GM19455 (cell line): ENCODE results near the gene TRIO.

ENCODE experiments used
- ATAC-seq: cut with Tn5 transposase; IDR thresholded peaks from one replicate; pipeline ENCODE4 v1.9.1; 2021; ENCODE audit not compliant: unreplicated experiment

The TRIO gene

DNA sequence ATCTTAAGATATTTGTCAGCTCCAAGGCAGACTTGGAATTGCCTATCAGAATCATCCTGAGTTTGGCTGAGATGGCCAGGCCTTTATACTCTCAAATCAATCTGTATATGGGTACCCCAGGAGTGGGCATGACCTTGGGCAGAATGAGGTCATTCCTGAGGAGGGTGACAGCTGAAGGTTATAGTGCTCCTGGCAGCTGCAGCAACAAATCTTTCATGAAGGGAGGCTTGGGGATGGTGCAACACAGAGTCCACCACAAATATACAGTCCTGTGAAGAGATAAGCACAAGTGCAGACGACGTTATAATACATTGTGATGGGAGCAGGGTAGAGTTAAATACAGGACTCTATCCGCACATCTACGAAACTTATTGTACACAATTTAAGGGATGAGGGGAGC lies 21.1 kb upstream of the TRIO start:
- no peak for ATAC-seq

DNA sequence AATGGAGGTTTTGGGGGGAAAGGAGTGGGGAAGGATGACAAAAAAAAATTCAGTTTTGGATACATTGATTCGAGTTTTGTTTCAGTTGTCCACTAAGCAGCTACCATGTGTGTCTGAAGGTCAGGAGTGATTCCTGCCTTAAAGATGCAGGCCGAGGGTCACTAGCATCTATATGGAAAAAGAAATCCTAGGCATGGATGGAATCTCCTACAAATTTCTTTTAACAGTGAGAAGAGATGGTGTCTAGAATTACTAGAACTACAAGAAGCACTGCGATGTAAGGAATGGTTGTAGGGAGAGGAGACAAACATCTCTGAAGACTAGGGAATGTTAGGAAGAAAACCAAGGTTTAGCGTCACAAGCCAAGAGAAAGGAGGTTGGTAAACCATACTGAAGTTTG lies 19.6 kb upstream of the TRIO start:
- no peak for ATAC-seq

DNA sequence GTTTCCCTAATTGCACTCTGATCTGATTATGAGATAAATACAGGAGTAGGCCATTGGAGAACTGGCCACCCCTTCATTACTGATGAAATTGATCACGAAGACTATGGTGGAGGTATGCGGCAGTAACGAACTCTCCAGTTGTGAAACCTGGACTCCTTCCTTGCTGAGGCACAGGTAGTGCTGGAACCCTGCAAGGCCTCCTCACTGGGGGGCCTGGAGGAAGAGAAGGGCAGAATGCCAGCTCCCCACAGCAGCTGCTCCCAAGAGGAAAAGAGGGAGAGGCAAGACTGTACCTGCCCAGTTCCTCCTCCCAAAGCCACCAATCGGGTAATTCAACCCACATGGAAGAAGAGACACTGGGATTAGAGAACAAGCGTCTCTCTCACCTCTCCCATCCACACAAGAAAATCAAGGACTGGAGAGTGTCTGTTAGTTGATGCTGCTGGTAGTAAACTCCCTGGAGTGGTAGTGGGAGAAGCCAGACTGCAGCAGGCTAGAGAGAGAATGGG lies 19.1 kb upstream of the TRIO start:
- ATAC-seq: no peak

DNA sequence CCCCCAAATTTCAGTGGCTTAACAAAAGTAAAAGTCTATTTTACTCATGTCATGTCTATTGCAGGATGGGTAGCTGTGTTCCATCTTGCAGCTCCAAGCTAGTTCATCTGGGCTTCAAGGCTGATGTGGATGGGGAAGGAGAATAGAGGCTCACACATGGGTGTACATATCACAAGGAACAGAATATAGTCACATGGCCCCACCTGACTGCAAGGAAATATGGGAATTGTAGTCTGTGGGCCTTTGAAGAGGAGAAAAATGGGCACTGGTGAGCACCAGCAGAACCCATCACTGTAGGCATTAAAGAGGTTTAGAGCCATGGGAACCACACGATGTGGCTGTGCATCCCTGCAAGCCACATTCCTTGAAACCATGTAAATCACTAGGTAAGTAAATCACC lies 17.9 kb upstream of the TRIO start:
- no peak for ATAC-seq

DNA sequence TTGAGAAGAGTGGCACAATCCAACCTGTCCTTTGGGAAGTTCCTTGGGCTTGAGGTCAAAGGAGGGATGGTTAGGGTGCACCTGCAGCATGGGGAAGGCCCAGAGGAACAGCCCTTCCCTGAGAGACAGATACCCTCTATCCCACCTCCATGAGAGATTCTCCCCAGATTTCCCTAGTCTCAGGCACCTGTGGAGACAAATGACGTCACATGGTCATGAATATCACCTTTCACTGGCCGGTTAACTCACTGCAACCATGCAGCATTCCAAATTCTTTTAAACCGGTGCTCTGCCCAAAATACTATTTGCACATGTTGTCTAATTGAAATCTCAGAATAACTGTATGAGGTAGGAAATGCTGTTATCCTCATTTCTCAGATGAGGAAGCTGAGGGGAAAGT lies 15.6 kb upstream of the TRIO start:
- no peak for ATAC-seq

DNA sequence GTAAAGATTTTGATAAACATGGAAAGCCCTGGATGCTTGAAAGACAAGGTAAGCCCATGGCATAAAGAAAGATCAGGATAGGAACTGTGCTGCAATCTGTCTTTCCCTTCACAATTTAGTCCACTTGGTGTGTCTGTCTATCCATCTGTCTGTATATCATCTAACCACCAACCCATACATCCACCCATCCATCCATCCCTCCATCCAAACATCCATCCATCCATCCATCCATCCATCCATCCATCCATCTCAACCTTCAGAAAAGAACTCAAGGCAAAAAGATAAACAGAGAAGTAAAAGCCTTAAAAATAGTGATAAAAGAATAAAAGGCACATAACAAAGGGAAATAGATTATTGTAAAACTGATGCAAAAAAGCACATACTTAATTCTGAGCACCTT lies 15.1 kb upstream of the TRIO start:
- no peak for ATAC-seq

DNA sequence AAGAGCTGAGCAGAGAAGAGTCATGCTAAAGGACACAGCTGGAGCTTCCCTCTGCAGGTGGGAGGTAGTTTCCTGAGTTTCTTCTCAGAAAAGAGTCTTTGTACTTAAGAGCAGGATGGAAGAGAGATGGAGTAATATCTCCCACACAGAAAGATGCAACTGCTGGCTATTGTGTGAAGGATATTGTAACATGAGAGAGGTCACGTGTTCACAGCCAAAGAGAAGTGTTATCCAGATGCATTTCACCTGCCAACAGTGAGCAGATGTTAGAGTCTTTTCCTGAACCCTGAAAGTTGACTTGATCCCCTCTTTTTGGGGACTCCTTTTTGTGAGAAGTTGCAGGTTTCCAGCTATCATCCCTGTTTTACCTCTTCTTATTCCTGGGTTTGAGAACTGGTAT lies 14.0 kb upstream of the TRIO start:
- no peak for ATAC-seq

DNA sequence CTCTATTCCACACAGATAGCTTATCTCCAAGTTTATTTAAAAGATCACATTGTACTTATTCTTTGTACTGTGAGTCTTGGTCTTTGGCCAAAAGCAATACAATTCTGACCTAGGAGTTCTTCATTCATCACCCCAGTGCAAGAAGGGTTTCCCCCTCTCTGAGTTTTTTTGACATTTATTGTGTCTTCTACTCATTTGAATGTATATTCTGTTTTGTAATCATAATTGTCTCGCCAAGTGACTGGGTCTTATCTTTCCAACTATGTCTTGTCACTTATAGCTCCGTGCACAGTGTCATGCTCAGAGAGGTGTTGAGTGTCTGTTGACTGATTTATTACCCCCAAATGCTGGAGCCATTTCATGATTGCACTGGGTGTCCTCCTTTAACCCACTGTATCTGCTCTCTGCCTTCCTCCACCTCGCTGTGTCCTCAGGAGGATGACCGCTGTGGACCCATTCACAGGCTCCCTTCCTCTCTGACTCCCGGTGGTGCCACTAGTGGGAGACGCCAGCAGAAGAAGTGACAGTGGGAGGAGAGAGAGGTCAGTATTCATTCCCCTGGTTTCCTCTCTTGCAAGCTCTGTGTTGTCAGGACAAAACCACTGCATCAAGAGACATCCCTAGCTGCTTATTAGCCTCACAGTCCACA lies 11.2 kb upstream of the TRIO start:
- no peak for ATAC-seq

DNA sequence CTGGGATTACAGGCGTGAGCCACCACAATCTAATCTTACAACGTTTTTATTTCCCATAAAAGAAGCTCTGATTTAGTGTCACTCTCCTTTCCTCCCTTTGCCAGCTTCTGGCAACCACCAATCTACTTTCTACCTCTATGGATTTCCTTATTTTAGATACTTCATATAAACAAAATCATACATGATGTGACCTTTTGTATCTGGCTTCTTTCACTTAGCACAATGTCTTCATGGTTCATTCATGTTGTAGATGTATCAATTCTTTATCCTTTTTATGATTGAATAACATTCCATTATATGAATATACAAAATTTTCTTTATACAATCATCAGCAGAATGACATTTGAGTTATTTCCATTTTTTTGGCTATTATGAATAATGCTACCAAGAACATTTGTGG lies 9.7 kb upstream of the TRIO start:
- ATAC-seq: no peak

DNA sequence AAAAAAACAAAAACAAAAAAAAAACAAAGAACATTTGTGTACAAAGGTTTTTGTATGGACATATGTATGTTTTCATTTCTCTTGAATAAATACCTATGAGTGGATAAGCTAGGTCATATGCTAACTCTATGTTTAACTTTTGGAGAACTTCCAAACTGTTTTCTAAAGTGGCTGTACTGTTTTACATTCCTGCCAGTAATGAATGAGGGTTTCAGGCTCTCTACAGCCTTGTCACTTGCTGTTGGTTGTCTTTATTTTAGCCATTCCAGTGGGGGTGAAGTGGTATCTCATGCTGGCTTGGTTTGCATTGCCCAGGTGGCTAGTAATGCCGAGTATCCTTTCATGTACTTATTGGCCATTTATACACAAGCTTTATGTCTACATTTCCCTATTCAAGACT lies 9.1 kb upstream of the TRIO start:
- no peak for ATAC-seq

DNA sequence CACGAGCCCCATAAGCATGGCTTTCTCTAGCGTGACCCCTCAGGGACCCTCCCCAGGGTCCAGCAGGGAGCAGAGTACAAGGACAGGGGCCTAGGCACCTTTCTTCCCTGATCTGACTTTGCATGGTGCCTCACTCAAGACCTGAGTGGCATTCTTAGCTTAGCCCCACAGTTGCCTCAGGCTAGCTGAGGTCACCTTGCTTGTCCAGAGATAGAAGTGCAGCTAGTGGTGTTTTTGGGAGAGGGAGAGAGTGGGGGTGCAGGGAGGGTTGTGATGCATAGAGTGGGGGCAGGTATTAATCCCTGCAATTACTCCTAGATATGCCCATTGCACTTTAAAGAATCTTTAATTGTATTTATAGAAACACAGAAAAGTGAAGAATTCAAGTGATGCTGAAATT lies 8.4 kb upstream of the TRIO start:
- no peak for ATAC-seq

DNA sequence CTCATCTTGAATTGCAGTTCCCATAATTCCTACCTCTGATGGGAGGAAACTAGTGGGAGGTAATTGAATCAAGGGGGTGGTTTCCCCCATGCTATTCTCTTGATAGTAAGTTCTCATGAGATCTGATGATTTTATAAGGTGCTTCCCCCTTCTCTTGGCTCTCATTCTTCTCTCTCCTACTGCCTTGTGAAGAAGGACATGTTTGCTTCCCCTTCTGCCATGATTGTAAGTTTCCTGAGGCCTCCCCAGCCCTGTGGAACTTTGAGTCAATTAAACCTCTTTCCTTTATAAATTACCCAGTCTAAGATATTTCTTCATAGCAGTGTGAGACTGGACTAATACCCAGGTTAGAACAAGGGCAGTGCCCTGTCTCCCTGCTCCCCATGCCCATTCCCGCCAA lies 7.5 kb upstream of the TRIO start:
- no peak for ATAC-seq

DNA sequence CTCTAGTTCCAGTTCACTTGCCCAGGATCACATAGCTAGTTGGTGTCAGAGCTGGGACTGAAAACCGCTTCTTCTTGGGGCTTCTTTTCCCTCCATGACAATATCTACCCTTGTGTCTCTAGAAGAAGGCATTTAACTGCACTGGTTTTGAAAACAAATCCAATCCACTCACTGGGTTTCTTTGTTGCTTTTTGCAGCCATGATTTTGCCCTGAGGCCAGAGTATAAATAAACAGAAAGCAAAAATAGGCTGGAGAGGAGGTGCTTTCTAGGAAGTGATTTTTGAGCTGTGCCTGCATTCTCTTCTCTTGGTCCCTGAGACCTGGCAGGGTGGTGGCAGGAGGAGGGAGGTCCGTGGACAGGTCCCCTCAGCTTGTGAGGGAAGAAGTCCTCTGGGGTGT lies 6.9 kb upstream of the TRIO start:
- no peak for ATAC-seq

DNA sequence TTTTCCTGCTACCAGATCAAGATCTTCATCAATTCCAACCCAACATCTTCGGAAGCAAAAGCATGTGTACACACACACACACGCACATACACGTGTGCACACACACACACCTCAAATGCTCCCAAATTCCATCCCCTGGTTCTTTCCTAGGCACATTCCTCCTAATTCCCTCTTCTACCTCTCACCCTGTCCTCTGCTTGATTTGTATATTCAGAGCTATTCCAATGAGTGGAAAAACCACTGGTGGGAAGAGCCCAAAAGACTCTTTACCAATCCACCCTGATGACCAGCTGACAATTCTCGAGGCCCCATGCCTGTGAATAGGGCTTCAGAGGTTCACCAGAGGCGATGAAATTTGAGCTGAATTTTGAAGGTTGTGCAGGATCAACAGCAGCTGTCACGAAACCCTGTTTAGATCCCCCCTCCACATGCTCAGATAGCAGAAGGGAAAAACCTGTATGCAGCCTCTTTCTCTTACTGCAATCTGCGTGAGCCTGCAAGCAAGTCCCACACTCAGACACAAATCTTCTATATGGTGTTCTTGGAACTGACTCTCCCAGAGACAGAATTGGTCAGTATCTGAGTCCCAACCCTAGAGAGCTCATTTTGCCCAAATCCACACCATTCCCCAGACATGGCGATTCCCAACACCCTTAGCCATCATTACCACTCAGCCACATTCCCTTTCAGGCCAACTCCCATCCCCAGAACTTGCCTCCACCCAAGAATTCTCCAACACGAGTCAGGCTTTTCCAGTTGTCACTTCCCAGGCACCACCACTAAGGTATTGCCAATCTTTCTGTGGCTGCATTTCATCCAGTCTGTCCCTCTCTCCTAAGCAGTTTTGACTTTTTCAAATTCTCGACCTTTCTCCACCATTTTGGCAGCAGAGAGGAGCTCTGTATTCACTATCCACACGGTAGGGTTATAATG lies 4.3 kb upstream of the TRIO start:
- no peak for ATAC-seq

DNA sequence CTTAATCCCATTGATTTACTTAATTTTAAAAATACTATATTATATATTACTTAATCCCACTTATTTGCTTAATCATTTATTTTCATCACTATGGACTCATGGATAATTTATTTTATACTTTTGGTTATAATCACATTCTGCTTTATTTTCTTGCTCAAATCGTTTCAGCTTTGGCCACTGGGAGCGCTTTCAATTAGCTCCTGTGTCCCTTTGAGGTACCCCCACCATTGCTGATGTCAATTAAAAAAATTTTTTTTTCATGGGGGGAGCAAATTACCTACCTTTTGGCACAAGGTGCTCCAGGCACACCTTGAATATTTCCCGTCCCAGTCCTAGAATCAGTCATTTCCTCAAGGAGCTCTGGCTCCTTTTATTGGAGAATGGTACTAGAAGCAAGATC lies 1.4 kb upstream of the TRIO start:
- ATAC-seq: no peak

DNA sequence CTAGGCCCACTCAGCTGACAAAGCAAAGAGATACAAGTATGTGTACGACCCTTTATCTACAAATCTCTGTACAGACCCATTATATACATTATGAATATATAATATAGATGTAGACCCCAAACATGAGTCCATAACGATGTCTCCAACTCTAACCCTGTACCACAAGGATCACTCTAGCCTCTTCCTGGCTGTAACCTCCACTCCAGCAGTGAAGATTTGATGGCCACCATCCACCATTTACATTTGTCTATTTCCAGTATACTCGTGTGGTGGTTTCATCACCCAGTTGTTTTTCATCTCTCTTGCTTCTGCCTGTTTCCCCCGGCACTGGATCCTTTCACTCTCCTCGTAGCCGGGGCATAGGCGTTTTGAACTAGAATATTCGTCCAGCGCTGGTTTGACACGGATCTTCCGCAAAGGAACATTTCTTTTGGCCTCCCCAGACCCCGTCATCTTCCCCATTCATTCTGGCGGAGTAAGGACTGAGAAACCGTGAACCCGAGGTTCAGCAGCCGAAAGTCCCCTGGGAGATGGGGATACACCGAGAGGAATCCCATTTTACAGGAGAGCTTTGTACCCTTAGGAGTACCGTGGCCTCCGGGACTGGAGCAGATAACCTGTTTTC lies 828 bp upstream of the TRIO start:
- ATAC-seq: peak; percentile 0

DNA sequence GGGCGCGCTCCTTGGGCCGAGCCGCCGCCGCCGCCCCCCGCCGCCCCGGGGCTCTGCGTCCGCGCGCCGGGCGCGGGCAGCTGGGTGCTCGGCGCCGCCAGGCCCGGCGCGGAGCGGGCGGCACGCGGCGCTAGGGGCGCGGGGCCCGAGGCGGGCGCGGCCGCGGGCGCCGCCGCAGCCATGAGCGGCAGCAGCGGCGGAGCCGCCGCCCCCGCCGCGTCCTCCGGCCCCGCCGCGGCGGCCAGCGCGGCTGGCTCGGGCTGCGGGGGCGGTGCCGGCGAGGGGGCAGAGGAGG lies 351 bp downstream of the TRIO start:
- peak; percentile 5 for ATAC-seq

DNA sequence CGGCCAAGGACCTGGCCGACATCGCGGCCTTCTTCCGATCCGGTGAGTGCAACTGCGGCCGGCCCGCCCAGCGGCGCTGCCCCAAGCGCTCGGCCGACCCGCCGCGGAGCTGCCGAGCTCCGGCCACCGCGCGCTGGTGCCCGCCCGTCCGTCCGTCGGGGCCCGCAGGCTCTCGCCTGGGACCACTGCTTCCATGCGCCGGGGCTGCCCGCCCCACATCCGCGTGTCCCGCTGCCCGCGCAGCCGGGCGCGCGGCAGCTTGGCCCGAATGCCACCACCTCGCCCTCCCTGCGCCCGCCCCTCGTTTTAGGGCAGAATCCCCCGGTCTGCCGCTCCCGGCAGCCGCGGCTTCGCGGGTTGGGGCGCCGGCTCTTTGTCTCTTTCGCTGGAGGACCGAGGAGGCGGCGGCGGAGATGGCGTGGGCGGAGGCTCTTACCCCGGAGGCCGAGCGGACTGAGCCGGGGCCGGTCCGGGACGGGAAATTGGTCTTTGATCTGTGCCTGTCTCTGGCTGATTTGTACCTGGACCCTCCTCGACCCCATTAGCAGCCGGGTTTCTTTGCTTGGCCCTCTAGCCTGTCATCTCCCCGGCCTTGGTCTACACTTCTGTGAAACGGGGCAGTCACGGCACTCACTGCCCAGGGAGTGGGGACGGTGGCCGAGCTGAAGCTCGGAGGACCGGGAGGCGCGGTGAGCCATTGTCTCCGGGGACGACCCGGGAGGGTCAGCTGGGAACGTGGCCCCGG lies 871 bp downstream of the TRIO start:
- ATAC-seq: peak; percentile 17

DNA sequence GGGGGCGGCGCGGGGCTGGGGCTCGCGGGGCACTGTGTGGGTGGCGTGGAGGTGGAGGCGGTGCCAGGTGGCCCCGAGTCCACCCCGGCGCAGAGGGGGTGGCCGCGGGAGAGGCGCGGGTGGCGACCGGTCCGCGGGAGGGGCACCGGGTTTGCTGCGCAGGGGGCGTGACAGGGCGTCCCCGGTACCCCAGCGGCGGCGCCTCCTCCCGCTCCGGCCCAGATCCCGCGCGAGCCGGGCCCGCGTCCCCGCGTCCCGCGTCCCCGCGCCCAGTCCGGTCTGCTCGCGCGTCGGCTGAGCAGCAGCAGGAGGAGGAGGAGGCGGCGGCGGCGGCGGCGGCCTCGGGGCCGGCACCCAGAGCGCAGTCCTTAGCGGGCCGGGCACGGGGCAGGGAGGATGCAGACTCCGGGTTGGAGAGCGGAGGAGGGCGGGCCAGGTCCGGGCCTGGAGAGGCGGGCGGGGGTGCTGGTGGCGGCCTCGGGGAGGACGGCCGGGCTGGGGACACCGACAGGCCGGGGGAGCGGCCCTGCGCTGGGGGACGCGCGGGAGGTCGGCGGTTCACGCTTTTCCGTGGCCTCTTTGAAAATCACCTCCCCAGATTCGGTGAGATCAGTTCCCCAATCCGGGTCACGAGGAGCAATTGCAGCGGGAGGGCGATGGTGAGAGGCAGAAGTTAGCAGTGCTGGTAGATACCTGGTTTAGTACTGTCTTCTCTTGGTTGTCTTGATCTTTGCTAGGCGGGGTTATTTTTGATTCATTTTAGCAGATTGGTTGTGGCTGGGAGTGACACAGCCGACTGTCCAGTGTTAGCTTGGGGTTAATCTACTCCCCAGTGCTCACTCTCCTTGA lies 1.7 kb downstream of the TRIO start:
- peak; percentile 43 for ATAC-seq
